A549 treated with RU486 at 1 μM for 4 hours (cell line): ENCODE results near the gene TMX1. TPM values are rescaled to one million over a fixed set of nuclear protein-coding genes. Genes with fewer than 3 reads are reported as not detected.

Experiments used
- total RNA-seq: library from RNA; stranded (reverse); fragments of 200-300 nt; extraction: Qiagen RNA extraction; gene quantifications from 5 replicates; pipeline ENCODE4 v1.2.3, GENCODE V29; 2022; ENCODE audit warnings: low read depth

Gene TMX1, protein sequence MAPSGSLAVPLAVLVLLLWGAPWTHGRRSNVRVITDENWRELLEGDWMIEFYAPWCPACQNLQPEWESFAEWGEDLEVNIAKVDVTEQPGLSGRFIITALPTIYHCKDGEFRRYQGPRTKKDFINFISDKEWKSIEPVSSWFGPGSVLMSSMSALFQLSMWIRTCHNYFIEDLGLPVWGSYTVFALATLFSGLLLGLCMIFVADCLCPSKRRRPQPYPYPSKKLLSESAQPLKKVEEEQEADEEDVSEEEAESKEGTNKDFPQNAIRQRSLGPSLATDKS
- total RNA-seq = 28.1 to 57.4 TPM (median 40.0 TPM) in 5 replicates

DNA sequence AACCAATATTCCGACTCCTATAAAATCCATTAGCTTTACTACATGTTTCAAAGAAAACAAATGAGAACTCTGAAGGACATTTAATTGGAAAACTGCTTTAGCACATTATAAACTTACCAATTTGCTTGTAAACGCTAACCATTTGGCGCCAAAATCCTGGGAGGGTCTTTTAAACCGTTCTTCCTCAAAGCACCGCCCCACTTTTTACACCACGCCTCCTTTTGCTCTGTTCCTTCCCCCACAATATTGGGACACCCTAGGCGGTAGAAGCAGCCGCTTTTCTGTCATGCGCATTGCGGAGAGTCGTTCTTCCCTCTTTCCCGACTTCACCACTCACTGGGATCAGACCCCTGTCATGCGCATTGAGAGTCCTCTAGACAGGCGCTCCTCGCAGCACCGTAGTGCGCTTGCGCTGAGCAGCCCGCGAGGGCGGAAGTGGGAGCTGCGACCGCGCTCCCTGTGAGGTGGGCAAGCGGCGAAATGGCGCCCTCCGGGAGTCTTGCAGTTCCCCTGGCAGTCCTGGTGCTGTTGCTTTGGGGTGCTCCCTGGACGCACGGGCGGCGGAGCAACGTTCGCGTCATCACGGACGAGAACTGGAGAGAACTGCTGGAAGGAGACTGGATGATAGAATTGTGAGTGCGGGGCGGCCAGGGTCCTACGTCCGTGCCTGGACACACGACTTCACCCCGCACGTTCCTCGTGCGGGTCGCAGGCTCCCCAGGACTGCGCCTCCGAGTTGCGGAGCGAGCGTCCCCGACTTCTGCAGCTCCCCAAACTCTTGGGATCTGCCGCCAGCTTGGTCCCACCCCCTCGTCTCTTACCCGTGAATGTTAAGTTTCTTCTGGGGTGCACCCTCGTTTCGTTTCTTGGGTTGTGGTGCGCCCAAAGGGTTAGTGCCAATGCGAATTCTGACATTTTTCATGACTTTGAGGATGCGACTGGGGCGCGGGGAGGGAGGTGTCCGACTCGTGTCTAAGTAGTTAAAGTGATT is at the start of gene TMX1:
Gene TMX1, plus strand, starts transcription at position 435 of the 991 bp plus-strand sequence. Its CDS starts 46 bp downstream, at position 481.

Other genes starting within 250 kb of the TMX1 start
- gene TRIM9, start 145.1 kb upstream of the TMX1 start, total RNA-seq = 6.9 to 10.7 TPM (median 9.6 TPM) in 5 replicates